ENCODE measurements around the gene F7.

The F7 gene

DNA sequence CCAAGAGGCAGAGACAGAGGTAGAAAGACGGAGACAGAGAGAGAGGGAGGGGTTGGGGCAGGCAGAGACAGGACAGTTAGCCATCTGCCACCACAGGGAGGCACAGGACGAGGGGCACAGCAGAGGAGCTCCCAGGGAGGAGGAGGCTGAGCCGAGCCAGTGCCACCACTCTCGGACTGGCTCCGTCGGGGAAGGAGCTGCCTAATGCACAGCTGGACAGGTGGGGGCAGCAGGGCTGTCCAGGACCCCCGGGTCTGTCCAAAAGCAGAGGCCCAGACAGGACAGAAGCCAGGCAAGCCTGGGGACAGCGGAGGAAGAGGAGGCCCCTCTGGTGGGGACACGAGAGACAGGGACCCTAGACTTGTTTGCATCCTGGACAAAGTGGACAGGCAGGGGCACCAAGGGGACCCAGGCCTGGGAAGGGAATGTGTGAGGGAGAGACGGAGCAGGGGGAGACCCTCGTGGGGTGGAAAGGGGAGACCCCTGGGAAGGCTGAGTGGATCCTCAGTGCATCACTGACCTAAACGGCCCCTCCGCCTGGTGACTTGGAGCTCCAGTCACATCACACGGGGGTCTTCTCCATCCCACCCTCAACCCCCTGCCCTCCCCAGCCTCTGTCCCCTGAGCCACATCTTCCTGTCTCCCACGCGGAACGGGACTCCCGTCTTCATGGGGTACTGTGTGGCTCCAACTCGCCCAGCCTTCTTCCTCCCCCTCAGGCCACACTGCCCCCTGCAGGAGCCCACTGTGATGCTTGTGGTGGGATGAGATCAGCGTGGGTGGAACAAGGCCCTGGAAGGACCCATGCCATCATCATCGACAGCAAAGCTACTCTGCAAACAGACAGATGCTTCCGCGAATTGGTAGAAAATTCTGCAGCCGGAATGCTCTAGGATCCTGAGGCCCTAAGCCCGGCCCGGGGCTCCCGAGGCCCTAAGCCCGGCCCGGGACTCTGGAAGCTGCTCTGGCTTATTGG, 17.9 kb downstream of the F7 start:
- no peaks in the 10 kb centered on the region for H3K79me2 ChIP-seq (ENCODE audit: control insufficient read depth, low read length)
- no peaks in the 10 kb centered on the region for H3K9me3 ChIP-seq (ENCODE audit: control insufficient read depth, insufficient read depth, low read length)
- no peak for TF ChIP-seq EZH2phosphoT487 (IDR thresholded peaks at IDR 0.05; ENCODE audit: borderline replicate concordance, low read length)
- TF ChIP-seq, protein P1, sequence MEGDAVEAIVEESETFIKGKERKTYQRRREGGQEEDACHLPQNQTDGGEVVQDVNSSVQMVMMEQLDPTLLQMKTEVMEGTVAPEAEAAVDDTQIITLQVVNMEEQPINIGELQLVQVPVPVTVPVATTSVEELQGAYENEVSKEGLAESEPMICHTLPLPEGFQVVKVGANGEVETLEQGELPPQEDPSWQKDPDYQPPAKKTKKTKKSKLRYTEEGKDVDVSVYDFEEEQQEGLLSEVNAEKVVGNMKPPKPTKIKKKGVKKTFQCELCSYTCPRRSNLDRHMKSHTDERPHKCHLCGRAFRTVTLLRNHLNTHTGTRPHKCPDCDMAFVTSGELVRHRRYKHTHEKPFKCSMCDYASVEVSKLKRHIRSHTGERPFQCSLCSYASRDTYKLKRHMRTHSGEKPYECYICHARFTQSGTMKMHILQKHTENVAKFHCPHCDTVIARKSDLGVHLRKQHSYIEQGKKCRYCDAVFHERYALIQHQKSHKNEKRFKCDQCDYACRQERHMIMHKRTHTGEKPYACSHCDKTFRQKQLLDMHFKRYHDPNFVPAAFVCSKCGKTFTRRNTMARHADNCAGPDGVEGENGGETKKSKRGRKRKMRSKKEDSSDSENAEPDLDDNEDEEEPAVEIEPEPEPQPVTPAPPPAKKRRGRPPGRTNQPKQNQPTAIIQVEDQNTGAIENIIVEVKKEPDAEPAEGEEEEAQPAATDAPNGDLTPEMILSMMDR (IDR thresholded peaks at IDR 0.05; ENCODE audit: low read depth, low read length, poor library complexity, severe bottlenecking), result peak; percentile 39
- no peak overlapping the region for H3K4me3 ChIP-seq (ENCODE audit: low read length)
- no peaks in the 10 kb centered on the region for H4K20me1 ChIP-seq (ENCODE audit: control insufficient read depth, insufficient read depth, low read depth, low read length)
- H3F3A ChIP-seq (ENCODE audit: control insufficient read depth, insufficient read depth), result no peaks in the 10 kb centered on the region
- no peaks in the 10 kb centered on the region for H3K27me3 ChIP-seq (ENCODE audit: control insufficient read depth, low read length)
- no peak overlapping the region for H3K4me2 ChIP-seq (ENCODE audit: low read length)
- no peak overlapping the region for H3K27ac ChIP-seq (ENCODE audit: low read depth, low read length)
- H3K4me1 ChIP-seq (ENCODE audit: control insufficient read depth, low read length), result no peaks in the 10 kb centered on the region
- no peaks in the 10 kb centered on the region for H3K36me3 ChIP-seq (ENCODE audit: control insufficient read depth, low read length)
- H3K9me2 ChIP-seq (replicated peaks; ENCODE audit: control insufficient read depth, low read length), result no peaks in the 10 kb centered on the region

DNA sequence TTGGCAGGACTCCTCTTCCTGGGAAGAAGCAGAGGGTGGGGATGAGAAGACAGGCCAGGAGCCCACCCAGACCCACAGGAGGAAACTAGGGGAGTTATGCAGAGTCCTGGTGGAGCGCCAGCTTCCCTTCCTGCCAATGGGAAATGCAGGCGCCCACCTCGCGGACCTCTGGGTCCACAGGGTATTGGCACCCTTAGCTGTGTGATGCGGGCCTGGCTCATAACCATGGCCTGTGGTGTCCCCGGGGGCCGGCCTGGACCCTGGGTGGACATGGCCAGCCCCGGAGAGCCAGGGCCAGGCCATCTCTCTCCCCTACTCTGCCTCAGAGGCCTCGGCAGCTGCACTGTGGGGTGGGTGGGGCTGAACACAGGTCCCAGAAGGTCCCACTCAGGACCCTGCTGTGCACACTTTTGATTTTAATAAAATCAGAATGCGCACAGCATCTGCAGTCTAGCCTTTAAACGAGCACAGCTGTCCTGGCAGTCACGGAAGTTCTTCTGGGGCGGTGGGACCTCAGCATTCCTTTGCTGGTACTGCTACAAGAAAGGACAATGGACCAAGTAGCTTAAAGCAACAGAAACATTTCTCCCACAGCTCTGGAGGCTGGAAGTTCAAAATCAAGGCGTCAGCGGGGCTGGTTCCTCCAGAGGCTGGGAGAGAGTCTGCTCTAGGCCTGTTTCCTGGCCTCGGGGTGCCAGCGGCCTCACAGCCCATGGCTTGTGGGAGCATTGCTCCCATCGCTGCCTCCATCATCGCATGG, 18.8 kb downstream of the F7 start:
- Histone ChIP-seq H3K4me2 (ENCODE audit: low read length) (no peak overlapping the region), H3K4me3 (ENCODE audit: low read length) (no peak overlapping the region), H4K20me1 (ENCODE audit: control insufficient read depth, insufficient read depth, low read depth, low read length) (no peaks in the 10 kb centered on the region), H3K36me3 (ENCODE audit: control insufficient read depth, low read length) (no peaks in the 10 kb centered on the region), H3K27me3 (ENCODE audit: control insufficient read depth, low read length) (no peaks in the 10 kb centered on the region), H3K79me2 (ENCODE audit: control insufficient read depth, low read length) (no peaks in the 10 kb centered on the region), H3K27ac (ENCODE audit: low read depth, low read length) (no peak overlapping the region), H3K9me2 (replicated peaks; ENCODE audit: control insufficient read depth, low read length) (no peaks in the 10 kb centered on the region), H3K4me1 (ENCODE audit: control insufficient read depth, low read length) (no peaks in the 10 kb centered on the region), H3K9me3 (ENCODE audit: control insufficient read depth, insufficient read depth, low read length) (no peaks in the 10 kb centered on the region), H3F3A (ENCODE audit: control insufficient read depth, insufficient read depth) (no peaks in the 10 kb centered on the region)
- TF ChIP-seq, protein P1 (IDR thresholded peaks at IDR 0.05; ENCODE audit: low read depth, low read length, poor library complexity, severe bottlenecking), result no peak
- no peak for TF ChIP-seq EZH2phosphoT487 (IDR thresholded peaks at IDR 0.05; ENCODE audit: borderline replicate concordance, low read length)

DNA sequence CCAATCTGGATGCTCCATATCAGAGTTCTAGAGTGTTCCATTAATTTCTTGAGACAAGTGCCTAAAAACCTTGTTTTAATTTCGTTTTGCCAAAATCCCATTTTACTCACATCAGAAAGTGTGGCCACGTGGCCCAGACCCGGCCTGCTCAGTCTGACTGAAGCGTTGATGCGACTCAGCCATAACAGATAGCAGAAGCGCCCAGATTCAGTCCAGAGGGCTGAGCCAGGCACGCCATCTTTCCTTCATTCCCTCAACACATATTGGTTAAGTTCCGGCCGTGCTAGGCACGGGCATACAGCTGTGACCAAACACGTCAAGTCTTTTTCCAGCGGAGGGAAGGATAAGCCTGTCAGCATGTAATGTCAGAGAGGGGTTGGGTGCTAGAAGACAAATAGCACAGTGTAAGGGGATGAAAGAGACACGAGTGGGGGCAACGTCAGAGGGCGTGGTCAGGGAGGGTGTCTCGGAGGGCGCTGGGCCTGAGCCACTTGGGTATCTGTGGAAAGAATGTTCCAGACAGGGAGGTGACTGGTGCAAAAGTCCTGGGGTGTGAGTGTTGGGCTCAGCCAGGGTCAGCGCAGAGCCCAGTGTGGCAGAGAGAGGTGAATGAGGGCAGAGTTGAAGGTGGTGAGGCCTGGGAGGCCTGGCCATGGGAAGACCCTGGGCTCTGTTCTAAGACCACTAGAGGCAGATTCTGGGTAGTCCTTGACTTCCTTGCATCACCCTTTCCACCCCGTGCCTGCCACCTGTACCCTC, 20.1 kb downstream of the F7 start:
- Histone ChIP-seq H3K27me3 (ENCODE audit: control insufficient read depth, low read length) (no peaks in the 10 kb centered on the region), H3K79me2 (ENCODE audit: control insufficient read depth, low read length) (no peaks in the 10 kb centered on the region), H3K9me3 (ENCODE audit: control insufficient read depth, insufficient read depth, low read length) (no peaks in the 10 kb centered on the region), H3F3A (ENCODE audit: control insufficient read depth, insufficient read depth) (no peaks in the 10 kb centered on the region), H3K27ac (ENCODE audit: low read depth, low read length) (no peak overlapping the region), H3K4me1 (ENCODE audit: control insufficient read depth, low read length) (no peaks in the 10 kb centered on the region), H3K36me3 (ENCODE audit: control insufficient read depth, low read length) (no peaks in the 10 kb centered on the region), H4K20me1 (ENCODE audit: control insufficient read depth, insufficient read depth, low read depth, low read length) (no peaks in the 10 kb centered on the region), H3K9me2 (replicated peaks; ENCODE audit: control insufficient read depth, low read length) (no peaks in the 10 kb centered on the region), H3K4me2 (ENCODE audit: low read length) (no peak overlapping the region), H3K4me3 (ENCODE audit: low read length) (no peak overlapping the region)
- TF ChIP-seq, protein P1 (IDR thresholded peaks at IDR 0.05; ENCODE audit: low read depth, low read length, poor library complexity, severe bottlenecking), result no peak
- no peak for TF ChIP-seq EZH2phosphoT487 (IDR thresholded peaks at IDR 0.05; ENCODE audit: borderline replicate concordance, low read length)

Measured in DOHH2 (cell line).